HG03280 (cell line): Measurements from ENCODE around the gene ITGAD.

Source experiments
- ATAC-seq: cut with Tn5 transposase; IDR thresholded peaks from one replicate; pipeline ENCODE4 v1.9.1; 2021; ENCODE audit warnings: mild to moderate bottlenecking, moderate library complexity; ENCODE audit not compliant: unreplicated experiment

Gene ITGAD

DNA sequence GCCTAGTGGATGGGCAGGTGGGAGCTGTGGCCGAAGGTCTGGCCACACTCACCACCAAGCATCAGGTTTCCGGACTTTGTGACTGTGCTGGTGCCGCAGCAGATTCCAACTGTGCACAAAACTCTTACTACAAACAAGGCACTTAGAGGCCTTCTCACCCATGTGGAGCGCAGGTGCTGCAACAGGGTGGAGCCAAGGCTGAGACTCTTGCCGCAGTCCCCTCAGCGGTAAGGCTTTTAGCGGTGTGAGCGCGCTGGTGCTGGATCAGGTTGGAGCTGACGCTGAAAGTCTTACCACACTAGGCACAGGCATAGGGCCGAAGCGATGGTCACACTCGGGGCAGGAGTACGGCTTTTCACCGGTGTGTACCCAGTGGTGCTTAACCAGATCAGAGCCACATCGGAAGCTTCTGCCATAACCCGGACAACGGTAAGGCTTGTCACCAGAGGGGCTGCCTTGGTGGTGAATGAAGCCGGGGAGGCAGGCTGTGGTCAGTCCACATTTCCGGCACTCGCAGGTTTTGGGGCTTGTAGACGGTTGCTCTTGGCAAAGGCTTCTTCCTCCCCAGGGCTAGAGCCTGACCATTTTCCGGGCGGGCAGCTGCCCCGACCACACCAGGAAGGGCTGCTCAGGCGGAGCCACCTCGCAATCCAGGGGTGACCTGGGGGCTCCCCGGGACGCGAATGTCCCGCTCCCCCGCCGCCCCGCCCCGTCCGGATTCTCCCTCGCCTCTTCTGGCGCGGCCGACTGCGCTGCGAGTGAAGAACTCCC lies 65.1 kb downstream of the ITGAD start:
- no peak for ATAC-seq

GRCh38 chr16:31458844-31459686 lies 65.9 kb downstream of the ITGAD start, which contains the start of gene ARMC5:
Gene ARMC5 (plus strand): TSS chr16:31459501. CDS start chr16:31459525, 24 bp downstream.
- peak; percentile 69 for ATAC-seq

GRCh38 chr16:31459687-31460581 lies 66.8 kb downstream of the ITGAD start:
- peak; percentile 72 for ATAC-seq

GRCh38 chr16:31460582-31461002 lies 67.5 kb downstream of the ITGAD start:
- ATAC-seq = no peak

DNA sequence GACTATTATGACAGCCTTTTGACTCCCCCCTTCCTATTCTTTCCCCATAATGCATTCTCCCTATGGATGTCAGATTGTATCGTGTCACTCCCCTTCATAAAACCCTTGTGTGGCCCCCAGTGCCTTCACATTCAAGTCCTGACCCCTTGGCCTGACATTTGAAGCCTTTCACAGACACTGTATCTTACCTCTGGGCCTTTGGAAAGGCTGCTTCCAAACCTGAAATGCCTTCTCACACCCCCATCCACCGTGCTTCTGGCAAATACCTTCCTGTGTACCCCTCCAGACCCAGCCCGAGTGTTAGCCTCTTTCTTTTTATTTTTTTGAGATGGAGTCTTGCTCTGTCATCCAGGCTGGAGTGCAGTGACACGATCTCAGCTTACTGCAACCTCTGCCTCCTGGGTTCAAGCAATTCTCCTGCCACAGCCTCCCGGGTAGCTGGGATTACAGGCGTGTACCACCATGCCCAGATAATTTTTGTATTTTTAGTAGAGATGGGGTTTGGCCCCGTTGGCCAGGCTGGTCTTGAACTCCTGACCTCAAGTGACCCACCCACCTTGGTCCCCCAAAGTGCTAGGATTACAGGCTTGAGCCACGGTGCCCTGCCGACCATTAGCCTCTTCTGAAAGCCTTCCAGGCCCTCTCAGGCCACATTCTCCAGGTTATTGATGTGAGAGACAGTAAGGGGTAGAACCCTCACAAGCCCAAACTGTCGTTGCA lies 68.2 kb downstream of the ITGAD start:
- ATAC-seq = no peak

DNA sequence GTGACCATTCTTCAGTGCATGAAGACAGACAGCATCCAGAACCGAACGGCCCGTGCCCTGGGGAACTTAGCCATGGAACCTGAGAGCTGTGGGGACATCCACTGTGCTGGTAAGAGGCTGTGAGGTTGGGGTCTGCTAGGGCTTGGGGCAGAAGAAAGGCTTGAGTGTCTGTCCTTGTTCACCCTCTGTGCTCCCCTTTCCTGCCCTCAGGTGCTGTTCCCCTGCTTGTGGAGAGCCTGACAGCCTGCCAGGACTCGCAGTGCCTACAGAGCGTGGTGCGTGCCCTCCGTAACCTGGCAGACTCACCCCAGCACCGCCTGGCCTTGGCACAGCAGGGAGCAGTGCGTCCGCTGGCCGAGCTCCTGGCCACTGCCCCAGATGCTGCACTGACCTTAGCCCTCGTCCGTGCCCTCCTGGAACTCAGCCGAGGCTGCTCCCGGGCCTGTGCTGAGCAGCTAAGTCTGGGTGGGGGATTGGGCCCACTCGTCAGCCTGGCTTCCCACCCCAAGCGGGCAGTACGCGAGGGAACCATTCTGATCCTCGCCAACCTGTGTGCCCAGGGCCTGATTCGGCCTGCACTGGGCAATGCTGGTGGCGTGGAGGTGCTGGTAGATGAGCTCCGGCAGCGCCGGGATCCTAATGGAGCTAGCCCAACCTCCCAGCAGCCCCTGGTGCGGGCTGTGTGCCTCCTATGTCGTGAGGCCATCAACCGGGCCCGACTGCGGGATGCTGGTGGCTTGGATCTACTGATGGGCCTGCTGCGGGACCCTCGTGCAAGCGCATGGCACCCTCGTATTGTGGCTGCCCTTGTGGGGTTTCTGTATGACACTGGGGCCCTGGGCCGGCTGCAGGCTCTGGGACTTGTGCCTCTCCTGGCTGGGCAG lies 69.0 kb downstream of the ITGAD start:
- no peak for ATAC-seq

DNA sequence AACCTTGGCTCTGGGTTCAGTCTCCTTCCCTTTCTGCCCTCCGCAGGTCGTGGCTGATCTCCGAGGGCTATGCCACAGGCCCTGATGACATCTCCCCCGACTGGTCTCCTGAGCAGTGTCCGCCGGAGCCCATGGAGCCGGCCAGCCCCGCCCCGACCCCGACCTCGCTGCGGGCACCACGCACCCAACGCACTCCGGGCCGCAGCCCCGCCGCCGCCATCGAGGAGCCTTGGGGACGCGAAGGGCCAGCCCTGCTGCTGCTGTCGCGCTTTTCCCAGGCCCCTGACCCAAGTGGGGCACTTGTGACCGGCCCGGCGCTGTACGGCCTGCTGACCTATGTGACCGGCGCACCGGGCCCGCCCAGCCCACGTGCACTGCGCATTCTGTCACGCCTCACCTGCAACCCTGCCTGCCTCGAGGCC lies 71.2 kb downstream of the ITGAD start:
- ATAC-seq = no peak

DNA sequence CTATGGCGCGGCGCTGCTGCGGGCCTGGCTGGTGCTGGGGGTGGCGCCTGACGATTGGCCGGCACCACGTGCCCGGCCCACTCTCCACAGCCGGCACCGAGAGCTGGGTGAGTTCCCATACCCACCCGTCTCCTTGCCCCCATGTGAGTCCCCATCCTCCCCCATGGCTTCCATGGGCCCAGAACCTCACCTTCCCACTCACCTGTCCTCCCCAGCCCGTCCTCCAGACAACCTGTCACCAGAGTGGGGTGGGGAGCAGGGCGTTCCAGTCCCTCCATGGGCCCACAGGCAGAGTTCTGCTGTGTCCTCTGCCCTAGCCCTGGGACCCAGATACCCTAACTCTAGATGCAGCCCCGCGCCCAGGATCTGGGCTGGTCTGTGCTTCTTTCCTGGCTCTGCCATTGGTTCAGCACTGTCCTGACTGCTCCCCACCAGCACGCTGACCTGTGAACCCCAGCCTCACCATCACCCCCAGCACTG lies 71.7 kb downstream of the ITGAD start:
- ATAC-seq = no peak

- ATAC-seq = no peak
Measured at GRCh38 chr16:31465788-31466370, 72.7 kb downstream of the ITGAD start.

GRCh38 chr16:31466381-31466841 lies 73.3 kb downstream of the ITGAD start:
- no peak for ATAC-seq

DNA sequence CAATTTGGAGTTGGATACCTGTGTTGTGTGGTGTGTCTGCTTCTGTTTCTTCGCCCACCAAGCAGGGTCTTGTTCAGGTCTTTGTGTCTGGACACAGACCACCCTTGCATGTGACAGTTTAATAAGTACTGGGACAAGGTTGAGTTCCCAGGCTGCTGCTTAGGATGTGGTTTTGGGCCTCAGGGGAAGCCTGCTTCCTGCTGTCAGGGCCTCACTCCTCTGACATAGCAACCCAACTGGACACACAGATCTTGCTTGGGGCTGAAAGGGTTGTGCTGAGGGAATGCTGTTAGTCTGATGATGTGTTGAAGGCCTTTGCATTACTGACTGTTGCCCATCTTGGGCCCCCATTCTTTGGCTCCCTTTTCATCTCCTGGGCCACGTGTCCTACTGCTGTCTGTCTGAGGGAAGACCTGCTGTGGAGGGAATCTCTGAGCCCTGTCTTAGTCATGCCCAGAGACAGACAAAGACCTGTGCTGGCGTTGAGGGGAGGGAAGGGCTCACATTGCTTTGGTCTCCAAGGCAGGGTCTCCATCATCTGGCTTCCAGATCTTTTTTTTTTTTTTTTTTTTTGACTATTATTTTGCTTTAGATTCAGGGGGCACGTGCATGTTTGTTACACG lies 74.1 kb downstream of the ITGAD start:
- ATAC-seq = no peak

DNA sequence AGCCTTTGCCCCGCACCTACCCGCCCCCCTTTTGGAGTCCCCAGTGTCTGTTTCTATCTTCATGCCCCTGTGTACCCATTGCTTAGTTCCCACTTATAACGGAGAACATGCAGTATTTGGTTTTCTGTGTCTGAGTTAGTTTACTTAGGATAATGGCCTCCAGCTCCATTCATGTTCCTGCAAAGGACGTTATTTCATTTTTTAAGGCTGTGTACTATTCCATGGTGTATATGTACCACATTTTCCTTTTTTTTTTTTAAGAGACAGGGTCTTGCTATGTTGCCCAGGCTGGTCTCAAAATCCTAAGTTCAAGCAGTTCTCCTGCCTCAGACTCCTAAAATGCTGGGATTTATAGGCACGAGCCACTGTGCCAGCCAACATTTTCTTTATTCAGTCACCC lies 74.7 kb downstream of the ITGAD start:
- ATAC-seq = no peak

DNA sequence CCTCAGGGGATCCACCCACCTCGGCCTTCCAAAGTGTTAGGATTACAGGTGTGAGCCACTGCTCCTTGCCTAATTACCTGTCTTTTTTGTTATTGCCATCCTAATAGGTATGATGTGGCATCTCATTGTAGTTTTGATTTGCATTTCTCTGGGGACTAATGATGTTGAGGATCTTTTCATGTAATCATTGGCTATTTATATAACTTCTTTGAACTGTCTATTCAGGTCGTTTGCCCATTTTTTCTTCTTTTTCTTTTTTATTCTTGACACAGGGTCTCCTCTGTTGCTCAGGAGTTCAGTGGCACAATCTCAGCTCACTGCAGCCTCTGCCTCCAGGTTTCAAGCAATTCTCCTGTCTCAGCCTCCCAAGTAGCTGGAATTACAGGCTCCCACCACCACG lies 77.5 kb downstream of the ITGAD start:
- ATAC-seq = no peak

- ATAC-seq = no peak
Measured at GRCh38 chr16:31471241-31471874, 78.2 kb downstream of the ITGAD start.

DNA sequence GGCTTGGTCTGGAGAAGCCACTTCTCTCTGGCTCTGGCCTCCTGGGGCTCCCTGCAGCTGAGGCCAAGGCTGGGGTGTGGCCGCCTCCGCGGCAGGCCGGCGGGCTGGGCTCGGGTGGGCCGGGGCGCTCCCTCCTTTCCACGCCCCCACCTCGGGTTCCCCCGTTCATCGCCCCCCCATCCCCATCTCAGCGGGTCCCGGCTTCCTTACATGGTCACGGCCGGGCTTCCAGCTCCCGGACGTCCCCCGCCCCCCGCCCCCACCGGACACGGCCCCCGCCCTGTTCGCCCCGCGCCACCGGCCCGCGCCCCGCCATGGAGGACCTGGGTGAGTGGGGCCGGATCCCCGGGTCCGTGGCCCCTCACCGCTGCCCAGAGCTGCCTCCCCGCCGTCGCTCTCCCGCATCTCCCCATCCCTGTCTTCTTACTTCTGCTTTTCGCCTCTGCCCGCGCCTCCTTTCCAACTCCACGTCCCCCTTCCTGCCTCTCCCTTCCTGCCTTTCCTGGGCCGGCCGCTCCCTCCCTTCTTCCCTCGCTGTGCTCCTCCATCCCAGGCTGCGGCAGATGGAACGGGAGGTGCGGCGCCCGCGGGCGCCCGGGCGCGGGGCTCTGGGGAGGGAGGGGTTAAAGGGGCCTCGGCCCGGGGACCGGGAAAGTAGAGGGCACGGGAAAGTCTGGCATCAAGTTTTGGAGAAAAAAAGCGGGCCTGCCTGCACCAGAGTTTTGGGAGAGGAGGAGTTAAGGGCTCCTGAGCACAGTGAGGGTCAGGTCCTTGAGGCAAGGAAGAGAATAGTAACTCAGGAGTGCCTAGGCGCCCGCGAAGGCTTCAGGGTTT lies 79.0 kb downstream of the ITGAD start, which contains the start of gene TGFB1I1:
TGFB1I1 (plus strand) TSS at position 278 of the 834 bp plus-strand sequence; CDS start at position 315, 37 bp downstream.
- no peak for ATAC-seq

DNA sequence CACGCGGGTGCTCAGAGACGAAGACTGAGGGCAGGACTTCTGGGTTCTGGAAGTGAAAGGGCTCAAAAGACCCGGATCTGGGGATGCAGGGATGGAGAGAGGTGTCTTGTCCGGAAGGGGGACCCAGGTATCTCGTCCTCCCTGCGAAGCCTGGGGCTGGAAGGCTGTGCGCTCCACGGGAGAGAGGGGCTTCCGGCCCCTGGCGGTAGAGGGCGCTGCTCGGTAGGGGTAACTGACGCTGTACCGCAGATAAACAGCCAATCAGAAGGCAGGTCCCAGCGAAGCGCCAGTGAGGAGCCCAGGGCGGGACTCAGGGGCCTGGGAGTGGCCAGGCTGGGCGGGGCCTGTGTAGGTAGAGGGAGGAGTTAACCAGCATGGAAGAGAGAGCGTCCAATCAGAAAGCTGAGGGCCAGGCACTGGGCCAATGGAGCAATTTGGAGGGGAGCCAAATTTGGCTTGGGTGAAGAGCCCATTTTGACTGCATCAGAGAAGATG lies 79.6 kb downstream of the ITGAD start:
- no peak for ATAC-seq
